A549 (cell line): Measurements from ENCODE around the gene SYT15B.
"Not testable (repeated sequence)": the region's sequence is repeated elsewhere in the genome, so short reads cannot be mapped to it uniquely, and the experiment has no call there.

Experiments
- CEBPB ChIP-seq, 2 experiments: fragments of >200 bp in 1 of 2; sonication (Bioruptor Twin) in 1 of 2; formaldehyde crosslinking in 1 of 2; IDR thresholded peaks; 2 replicates each; pipeline ENCODE4 v1.6.1; 2012 to 2016
- CHD2 ChIP-seq: fragments of 150-350 bp; IDR thresholded peaks from 2 replicates; pipeline ENCODE4 v1.6.1; 2014; ENCODE audit warnings: low read length; ENCODE audit not compliant: partially characterized antibody
- CTCF ChIP-seq: fragments of >200 bp; sonication (Bioruptor Twin); formaldehyde crosslinking; IDR thresholded peaks from 3 replicates; pipeline ENCODE4 v1.5.1; 2016
- ELK1 ChIP-seq: fragments of 150-350 bp; IDR thresholded peaks from 2 replicates; pipeline ENCODE4 v1.6.1; 2014; ENCODE audit warnings: low read depth, mild to moderate bottlenecking, low read length
- KDM1A ChIP-seq: fragments of 200-600 bp; sonication (generic); IDR thresholded peaks from 2 replicates; pipeline ENCODE4 v1.6.1; 2016; ENCODE audit warnings: low read depth, mild to moderate bottlenecking
- MAZ ChIP-seq: fragments of 150-350 bp; IDR thresholded peaks from 2 replicates; pipeline ENCODE4 v1.6.1; 2014; ENCODE audit warnings: antibody characterized with exemption, low read depth, low read length, borderline replicate concordance
- MYC ChIP-seq: IDR thresholded peaks from 2 replicates; pipeline ENCODE4 v1.6.1; 2012; ENCODE audit warnings: mild to moderate bottlenecking, inconsistent platforms, low read length, improper control_type of control experiment, borderline replicate concordance
- TF ChIP-seq, protein P1 (sequence below): IDR thresholded peaks from 2 replicates; pipeline ENCODE4 v1.6.1; 2012; ENCODE audit warnings: low read depth, borderline replicate concordance
- TF ChIP-seq, protein P2 (sequence below): fragments of 250-450 bp; sonication (Bioruptor Pico); IDR thresholded peaks from 2 replicates; pipeline ENCODE4 v1.5.0; 2021; ENCODE audit warnings: mild to moderate bottlenecking, moderate library complexity, borderline replicate concordance

- not testable (repeated sequence) for TF ChIP-seq CTCF; MYC; CHD2; ELK1; CEBPB (IDR thresholded peaks at IDR 0.05); KDM1A; MAZ
- TF ChIP-seq, protein P1, sequence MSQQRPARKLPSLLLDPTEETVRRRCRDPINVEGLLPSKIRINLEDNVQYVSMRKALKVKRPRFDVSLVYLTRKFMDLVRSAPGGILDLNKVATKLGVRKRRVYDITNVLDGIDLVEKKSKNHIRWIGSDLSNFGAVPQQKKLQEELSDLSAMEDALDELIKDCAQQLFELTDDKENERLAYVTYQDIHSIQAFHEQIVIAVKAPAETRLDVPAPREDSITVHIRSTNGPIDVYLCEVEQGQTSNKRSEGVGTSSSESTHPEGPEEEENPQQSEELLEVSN, result not testable (repeated sequence)
- TF ChIP-seq, protein P2, sequence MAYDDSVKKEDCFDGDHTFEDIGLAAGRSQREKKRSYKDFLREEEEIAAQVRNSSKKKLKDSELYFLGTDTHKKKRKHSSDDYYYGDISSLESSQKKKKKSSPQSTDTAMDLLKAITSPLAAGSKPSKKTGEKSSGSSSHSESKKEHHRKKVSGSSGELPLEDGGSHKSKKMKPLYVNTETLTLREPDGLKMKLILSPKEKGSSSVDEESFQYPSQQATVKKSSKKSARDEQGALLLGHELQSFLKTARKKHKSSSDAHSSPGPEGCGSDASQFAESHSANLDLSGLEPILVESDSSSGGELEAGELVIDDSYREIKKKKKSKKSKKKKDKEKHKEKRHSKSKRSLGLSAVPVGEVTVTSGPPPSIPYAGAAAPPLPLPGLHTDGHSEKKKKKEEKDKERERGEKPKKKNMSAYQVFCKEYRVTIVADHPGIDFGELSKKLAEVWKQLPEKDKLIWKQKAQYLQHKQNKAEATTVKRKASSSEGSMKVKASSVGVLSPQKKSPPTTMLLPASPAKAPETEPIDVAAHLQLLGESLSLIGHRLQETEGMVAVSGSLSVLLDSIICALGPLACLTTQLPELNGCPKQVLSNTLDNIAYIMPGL (CRISPR knock-in tag), result not testable (repeated sequence)
Measured at GRCh38 chr10:47770745-47771144, 7.4 kb upstream of the SYT15B start.
